ENCODE data around the gene PCDH9. TPM values are rescaled to one million over a fixed set of nuclear protein-coding genes. Genes with fewer than 3 reads are reported as not detected.

The PCDH9 gene
- polyA plus RNA-seq, 1 of the 3 experiments (the other 2 are of a cell fraction), result 1.3 TPM

GRCh38 chr13:66378894-66379293 lies 851.2 kb downstream of the PCDH9 start:
- Histone ChIP-seq H3K9me2 (no peaks in the 10 kb centered on the region; the same call in 1 of the 2 replicates), H3K79me2 (ENCODE audit: insufficient read depth) (no peaks in the 10 kb centered on the region), H3K4me2 (no peak overlapping the region), H3K27me3 (ENCODE audit: insufficient read depth) (no peaks in the 10 kb centered on the region), H3K27ac (ENCODE audit: low read depth in 2 of 2, low read length in 1 of 2) (no peak overlapping the region), H3K36me3 (replicated peaks in 1 of 2; ENCODE audit: control insufficient read depth in 1 of 2, insufficient read depth in 2 of 2, low read length in 1 of 2) (no peaks in the 10 kb centered on the region), H3K4me1 (ENCODE audit: control insufficient read depth in 1 of 2, insufficient read depth in 2 of 2, low read depth in 1 of 2, low read length in 1 of 2) (no peaks in the 10 kb centered on the region; a peak in 1 of 4 replicates), H3K4me3 (ENCODE audit: low read depth in 2 of 2, low read length in 1 of 2) (no peak overlapping the region), H2AFZ (ENCODE audit: low read depth) (no peak overlapping the region), H3F3A (replicated peaks; ENCODE audit: insufficient read depth) (no peaks in the 10 kb centered on the region), H3K9ac (no peak overlapping the region), H3K9me3 (no peaks in the 10 kb centered on the region), H4K20me1 (ENCODE audit: insufficient read depth) (no peaks in the 10 kb centered on the region)
- ChIA-PET CTCF (interaction anchor here (1.4 kb wide), 1 partner anchor 9 kb away, joined by 3 read pairs; no protein-coding TSS in a partner anchor), POLR2A (no interaction called here)
- WGBS (ENCODE audit: low lambda C conversion rate), result 96% methylated on average over 3 of the region's 3 CpGs
- no peak for DNase-seq
- TF ChIP-seq FOXM1 (IDR thresholded peaks at IDR 0.05; ENCODE audit: low read depth), result no peak
- no peak for TF ChIP-seq RFX5 (IDR thresholded peaks at IDR 0.05; ENCODE audit: low read length)
- TF ChIP-seq MXI1 (IDR thresholded peaks at IDR 0.05; ENCODE audit: low read depth, low read length), result no peak
- TF ChIP-seq NRF1 (IDR thresholded peaks at IDR 0.05; ENCODE audit: low read depth, low read length), result no peak
- no peak for TF ChIP-seq TEAD4 (IDR thresholded peaks at IDR 0.05; ENCODE audit: borderline replicate concordance, insufficient read depth)
- no peak for TF ChIP-seq CHD2 (IDR thresholded peaks at IDR 0.05; ENCODE audit: low read length, partially characterized antibody)
- no peak for TF ChIP-seq GABPA (IDR thresholded peaks at IDR 0.05; ENCODE audit: low read depth)
- no peak for TF ChIP-seq MAX (IDR thresholded peaks at IDR 0.05; ENCODE audit: low read depth)
- TF ChIP-seq CTCF (IDR thresholded peaks at IDR 0.05), result no peak
- no peak for TF ChIP-seq IRF3 (IDR thresholded peaks at IDR 0.05; ENCODE audit: low read depth, low read length)

- Histone ChIP-seq H3K9ac (no peak overlapping the region), H3K9me2 (no peaks in the 10 kb centered on the region; the same call in 1 of the 2 replicates), H3K4me3 (ENCODE audit: low read depth in 2 of 2, low read length in 1 of 2) (no peak overlapping the region), H3K4me2 (no peak overlapping the region), H3K36me3 (replicated peaks in 1 of 2; ENCODE audit: control insufficient read depth in 1 of 2, insufficient read depth in 2 of 2, low read length in 1 of 2) (no peaks in the 10 kb centered on the region), H4K20me1 (ENCODE audit: insufficient read depth) (no peaks in the 10 kb centered on the region), H3K27ac (ENCODE audit: low read depth in 2 of 2, low read length in 1 of 2) (no peak overlapping the region), H2AFZ (ENCODE audit: low read depth) (no peak overlapping the region), H3K27me3 (ENCODE audit: insufficient read depth) (no peaks in the 10 kb centered on the region), H3K4me1 (ENCODE audit: control insufficient read depth in 1 of 2, insufficient read depth in 2 of 2, low read depth in 1 of 2, low read length in 1 of 2) (no peaks in the 10 kb centered on the region; a peak in 1 of 4 replicates), H3F3A (replicated peaks; ENCODE audit: insufficient read depth) (no peaks in the 10 kb centered on the region), H3K9me3 (no peaks in the 10 kb centered on the region), H3K79me2 (ENCODE audit: insufficient read depth) (no peaks in the 10 kb centered on the region)
- no peak for DNase-seq
- ChIA-PET POLR2A (no interaction called here), CTCF (interaction anchor here (1.4 kb wide), 1 partner anchor 8 kb away, joined by 3 read pairs; no protein-coding TSS in a partner anchor)
- TF ChIP-seq SIN3A (IDR thresholded peaks at IDR 0.05; ENCODE audit: borderline replicate concordance, low read depth, low read length) (no peak), TCF12 (IDR thresholded peaks at IDR 0.05) (no peak), GABPA (IDR thresholded peaks at IDR 0.05; ENCODE audit: low read depth) (no peak), RXRA (IDR thresholded peaks at IDR 0.05; ENCODE audit: borderline replicate concordance, low read depth) (no peak), MEF2A (IDR thresholded peaks at IDR 0.05; ENCODE audit: borderline replicate concordance, low read depth) (no peak), FOXJ3 (CRISPR knock-in tag; IDR thresholded peaks at IDR 0.05) (no peak), FOXM1 (IDR thresholded peaks at IDR 0.05; ENCODE audit: low read depth) (no peak), YY1 (IDR thresholded peaks at IDR 0.05; ENCODE audit: low read depth) (no peak)
- 48% methylated on average over 2 of the region's 2 CpGs for WGBS (ENCODE audit: low lambda C conversion rate)
Observed at GRCh38 chr13:66377569-66377968, 852.6 kb downstream of the PCDH9 start.

Measured in SK-N-SH (cell line).